HepG2 (cell line): ENCODE data around the gene ECT2. TPM values are rescaled to one million over a fixed set of nuclear protein-coding genes. Genes with fewer than 3 reads are reported as not detected.

ENCODE experiments used
- ATAC-seq: fragments of 200-7000 bp; cut with Tn5 transposase; 3 replicates; pipeline ENCODE4 v1.9.1; 2020; ENCODE audit warnings: mild to moderate bottlenecking, moderate library complexity
- BruUV-seq: library from RNA; stranded (reverse); fragments of 400-500 nt; replicated peaks from 2 replicates; lab custom pipeline; 2021; lab: Mats Ljungman, UMichigan
- CTCF ChIA-PET: fragments of 300-600 bp; formaldehyde crosslinking; extraction: SDS; loops from one replicate; lab custom pipeline; 2021; ENCODE audit warnings: low total read pairs, inconsistent platforms, low intra/inter-chr PET ratio; lab: Yijun Ruan, JAX
- POLR2A ChIA-PET: fragments of 350-600 bp; sonication (Branson Sonifier 250); formaldehyde crosslinking; loops from one replicate; lab custom pipeline; 2020; ENCODE audit warnings: antibody characterized with exemption, inconsistent platforms; lab: Yijun Ruan, JAX
- DNase-seq: peaks from one replicate; pipeline ENCODE4 v3.0.0-alpha.2; 2015; ENCODE audit warnings: low spot score
- FAIRE-seq: peaks from 3 replicates; lab custom pipeline; 2011; peaks lifted over from hg19 to GRCh38; lab: Jason Lieb, UNC
- H2AFZ ChIP-seq: one replicate; pipeline ENCODE4 v1.6.1; 2011; ENCODE audit warnings: low read length, inconsistent platforms
- H3K27ac ChIP-seq: fragments of 300-600 bp; 3 replicates; pipeline ENCODE4 v1.8.0; 2011; ENCODE audit warnings: mixed run types, mild to moderate bottlenecking, mixed read lengths, low read length, inconsistent platforms; ENCODE audit not compliant: insufficient read depth; ENCODE audit errors: extremely low read length
- H3K27me3 ChIP-seq, 2 experiments: fragments of 200-600 bp in 1 of 2; 2 replicates in 1 of 2; 3 replicates in 1 of 2; pipeline versions ENCODE4 v1.6.0 to v1.8.0; 2011; ENCODE audit warnings: low read length in 2 of 2, mild to moderate bottlenecking in 2 of 2, moderate library complexity in 2 of 2, inconsistent platforms in 1 of 2; ENCODE audit not compliant: insufficient read depth in 2 of 2, control insufficient read depth in 1 of 2
- H3K36me3 ChIP-seq, 2 experiments: fragments of 200-600 bp in 1 of 2; replicated peaks in 1 of 2; 2 replicates in 1 of 2; 3 replicates in 1 of 2; pipeline versions ENCODE4 v1.5.1 to v1.8.0; 2011; ENCODE audit warnings: low read length in 2 of 2, inconsistent platforms in 1 of 2; ENCODE audit not compliant: insufficient read depth in 2 of 2, control insufficient read depth in 1 of 2
- H3K4me1 ChIP-seq: 2 replicates; pipeline ENCODE4 v1.5.1; 2012; ENCODE audit warnings: low read length, inconsistent platforms; ENCODE audit not compliant: insufficient read depth
- H3K4me2 ChIP-seq: 2 replicates; pipeline ENCODE4 v1.6.0; 2011; ENCODE audit warnings: low read depth, low read length, inconsistent platforms
- H3K4me3 ChIP-seq, 3 experiments: fragments of 200-600 bp in 1 of 3; sonication (generic), shearing (Covaris generic) in 1 of 3; replicated peaks in 1 of 3; 2 replicates each; pipeline ENCODE4 v1.5.1; 2011 to 2016; ENCODE audit warnings: low read length in 3 of 3, inconsistent platforms in 2 of 3, low read depth in 2 of 3, mild to moderate bottlenecking in 2 of 3, control low read depth in 1 of 3, mixed read lengths in 1 of 3; ENCODE audit not compliant: insufficient read depth in 1 of 3
- H3K79me2 ChIP-seq: one replicate; pipeline ENCODE4 v1.6.1; 2011; ENCODE audit warnings: low read length, inconsistent platforms; ENCODE audit not compliant: insufficient read depth
- H3K9ac ChIP-seq: 2 replicates; pipeline ENCODE4 v1.6.0; 2011; ENCODE audit warnings: mild to moderate bottlenecking, low read depth, low read length, inconsistent platforms; ENCODE audit not compliant: insufficient read depth
- H3K9me3 ChIP-seq: 2 replicates; pipeline ENCODE4 v1.5.1; 2012; ENCODE audit warnings: mild to moderate bottlenecking, low read length
- H4K20me1 ChIP-seq: 2 replicates; pipeline ENCODE4 v1.6.0; 2011; ENCODE audit warnings: inconsistent platforms, mild to moderate bottlenecking, low read length, moderate library complexity; ENCODE audit not compliant: insufficient read depth
- RBFOX2 ChIP-seq: fragments of 200-400 bp; formaldehyde crosslinking; IDR thresholded peaks from 2 replicates; pipeline ENCODE4 v1.6.1; 2017; ENCODE audit warnings: low read depth, mild to moderate bottlenecking, low read length
- REXO4 ChIP-seq: sonication (generic); formaldehyde crosslinking; IDR thresholded peaks from 2 replicates; pipeline ENCODE4 v1.8.0; 2022; ENCODE audit warnings: missing genetic modification reagents, mild to moderate bottlenecking, borderline replicate concordance
- TEAD3 ChIP-seq: optimal IDR thresholded peaks from 2 replicates; pipeline ENCODE3; 2016; ENCODE audit warnings: borderline replicate concordance
- ZHX2 ChIP-seq, 2 experiments: sonication (generic) in 1 of 2; formaldehyde crosslinking in 1 of 2; IDR thresholded peaks; 2 replicates each; pipeline versions ENCODE4 v1.6.1 to v1.9.0; 2014 to 2022; ENCODE audit warnings: antibody characterized with exemption in 1 of 2, borderline replicate concordance in 1 of 2, inconsistent platforms in 1 of 2, low read depth in 1 of 2, missing genetic modification reagents in 1 of 2
- ZNF260 ChIP-seq: sonication (generic); formaldehyde crosslinking; IDR thresholded peaks from 2 replicates; pipeline ENCODE4 v1.4.0; 2020; ENCODE audit warnings: missing genetic modification reagents, low read depth, mild to moderate bottlenecking, borderline replicate concordance
- ZNF710 ChIP-seq: sonication (generic); formaldehyde crosslinking; IDR thresholded peaks from 2 replicates; pipeline ENCODE4 v1.5.0; 2020; ENCODE audit warnings: mild to moderate bottlenecking, missing genetic modification reagents, borderline replicate concordance
- WGBS: methylation state at CpG from one replicate; pipeline ENCODE4 v1.1.6; 2017; ENCODE audit warnings: low lambda C conversion rate; 5-methylcytosine and 5-hydroxymethylcytosine counted together
- in situ Hi-C: cut with HindIII; loops from 2 replicates; pipeline ENCODE4 v1.10.0; 2017; ENCODE audit warnings: low pct_unique_long_range_greater_than_20kb; ENCODE audit not compliant: extremely low pct_ligation_motif_present
- intact Hi-C: fragments of 100-400 bp; cut with micrococcal nuclease; formaldehyde crosslinking; loops from one replicate; pipeline ENCODE4 v1.10.0; 2022; ENCODE audit not compliant: unreplicated experiment
- polyA plus RNA-seq, 8 experiments: library from polyadenylated mRNA; depleted of rRNA in 3 of 8; stranded (reverse) in 7 of 8; unstranded in 1 of 8; fragments of >200 nt; fragmentation: Illumina TruSeq in 4 of 8; extraction: Trizol in 4 of 8; gene quantifications; 2 replicates each; pipeline versions ENCODE4 v1.2.1 to v1.2.3, GENCODE V29; 2011 to 2016; ENCODE audit warnings: low read depth in 4 of 8, missing spikeins in 1 of 8, mixed read lengths in 1 of 8; ENCODE audit not compliant: insufficient read depth in 1 of 8
- total RNA-seq, 5 experiments: library from RNA; depleted of rRNA; stranded (reverse); fragments of >200 nt; fragmentation: Illumina TruSeq; extraction: Trizol; gene quantifications; 2 replicates each; pipeline ENCODE4 v1.2.3, GENCODE V29; 2016; ENCODE audit warnings: low read depth in 1 of 5

ECT2 gene
- total and polyA plus RNA-seq, 2 of the 13 experiments (the other 11 are each of a cell fraction or from before 2014, with no cell fraction given): 21.6 to 52.0 TPM

DNA sequence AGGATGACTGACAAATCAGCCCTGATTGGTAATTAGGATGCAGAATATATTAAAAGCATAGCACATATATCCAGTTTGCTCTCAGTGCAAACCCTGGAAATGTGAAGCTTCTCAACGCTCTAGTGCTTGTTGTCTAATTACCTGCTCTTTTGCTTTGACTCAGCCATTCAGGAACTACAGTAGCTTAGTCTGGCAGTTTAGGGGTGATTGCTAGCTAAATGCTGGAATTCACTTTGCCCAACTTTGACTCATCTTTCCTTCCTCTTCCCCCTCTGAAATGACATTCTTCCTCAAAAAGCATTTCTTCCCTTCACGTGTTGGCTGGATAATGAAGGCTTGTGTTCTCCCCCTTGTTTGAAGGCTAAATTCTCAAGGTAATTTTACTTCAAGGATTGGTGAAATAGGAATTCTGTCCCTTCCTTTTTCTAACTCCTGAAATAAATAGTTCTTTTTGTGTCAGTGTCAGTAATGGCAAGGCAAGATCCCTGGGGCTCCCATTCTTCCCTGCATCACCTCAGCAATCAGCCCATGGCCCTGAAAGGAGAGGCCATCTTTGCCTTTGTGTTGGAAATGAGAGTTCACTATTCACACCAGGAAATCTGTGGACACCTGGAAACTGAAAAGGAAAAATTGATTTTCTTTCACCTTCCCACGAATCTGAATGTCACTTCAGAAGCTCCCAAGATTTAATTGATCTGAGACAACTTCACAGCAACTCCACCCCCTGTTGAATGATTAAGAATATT, 103.6 kb downstream of the ECT2 start:
- H3K9ac ChIP-seq: no peak overlapping the region
- no peak overlapping the region for H3K27ac ChIP-seq
- no peaks in the 10 kb centered on the region for H4K20me1 ChIP-seq
- intact Hi-C loops: no loop called here
- 2% methylated on average over 3 of the region's 3 CpGs for WGBS
- DNase-seq (no peak), ATAC-seq (no peak), FAIRE-seq (no peak)
- no peaks in the 10 kb centered on the region for H3K79me2 ChIP-seq
- no TSS peak for BruUV-seq
- no peaks in the 10 kb centered on the region for H3K36me3 ChIP-seq
- in situ Hi-C loops: no loop called here
- CTCF ChIA-PET: no interaction called here
- POLR2A ChIA-PET: no interaction called here
- H3K27me3 ChIP-seq: no peaks in the 10 kb centered on the region
- H3K4me2 ChIP-seq: no peak overlapping the region
- no peak overlapping the region for H3K4me3 ChIP-seq
- no peaks in the 10 kb centered on the region for H3K4me1 ChIP-seq
- no peaks in the 10 kb centered on the region for H3K9me3 ChIP-seq
- TF ChIP-seq ZHX2 (IDR thresholded peaks at IDR 0.05; ENCODE audit: low read depth) (no peak), ZHX2 (CRISPR knock-in tag; IDR thresholded peaks at IDR 0.05; ENCODE audit: borderline replicate concordance) (no peak), ZNF260 (no peak), REXO4 (CRISPR knock-in tag) (no peak), RBFOX2 (no peak), TEAD3 (no peak), ZNF710 (CRISPR knock-in tag) (no peak)
- TF ChIP-seq, all 625 proteins: peak for 0
- no peak overlapping the region for H2AFZ ChIP-seq
